Left renal cortex interstitium (tissue), 4 donors: Measurements from ENCODE around the gene MAPK8. TPM values are rescaled to one million over a fixed set of nuclear protein-coding genes. Genes with fewer than 3 reads are reported as not detected.

ENCODE experiments used
- DNase-seq, 4 donors: peaks; one replicate each; pipeline ENCODE4 v3.0.0-alpha.2; 2013; ENCODE audit warnings: low read depth in 4 of 4, low spot score in 2 of 4, missing footprints in 1 of 4
- polyA plus RNA-seq, 4 donors: library from polyadenylated mRNA; unstranded; fragments of 120-200 nt; gene quantifications; one replicate each; pipeline ENCODE4 v1.2.1, GENCODE V29; 2013; ENCODE audit not compliant: insufficient read length in 4 of 4

MAPK8 gene
- polyA plus RNA-seq, 4 donors = 69.3 to 77.6 (median 74.9) TPM

- DNase-seq = no peak
Observed at GRCh38 chr10:48444861-48445841, 138.7 kb downstream of the MAPK8 start.

- no peak for DNase-seq
Observed at GRCh38 chr10:48445932-48446331, 139.5 kb downstream of the MAPK8 start.

DNA sequence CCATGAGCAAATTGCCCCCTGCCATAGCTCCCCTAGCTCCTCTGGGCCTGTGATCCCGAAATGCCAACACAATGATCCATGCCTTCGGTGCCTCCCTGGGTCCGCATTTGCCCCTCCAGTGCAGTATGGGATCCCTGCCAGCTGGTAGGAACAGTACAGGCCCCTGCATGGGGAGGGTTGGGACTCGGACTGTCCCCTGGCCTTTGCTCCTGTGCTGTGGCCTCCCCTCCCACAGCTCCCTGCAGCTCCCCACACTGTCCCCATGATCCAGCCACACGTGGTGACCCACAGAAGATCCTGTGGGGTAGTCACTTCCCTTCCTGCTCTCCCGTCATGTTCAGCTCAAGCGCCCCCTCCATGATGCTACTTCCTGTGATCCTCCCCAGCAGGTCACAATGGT, 140.3 kb downstream of the MAPK8 start:
- no peak for DNase-seq

GRCh38 chr10:48447356-48448215, 141.1 kb downstream of the MAPK8 start:
- no peak for DNase-seq

- DNase-seq = no peak
Observed at GRCh38 chr10:48448796-48449195, 142.3 kb downstream of the MAPK8 start.

DNA sequence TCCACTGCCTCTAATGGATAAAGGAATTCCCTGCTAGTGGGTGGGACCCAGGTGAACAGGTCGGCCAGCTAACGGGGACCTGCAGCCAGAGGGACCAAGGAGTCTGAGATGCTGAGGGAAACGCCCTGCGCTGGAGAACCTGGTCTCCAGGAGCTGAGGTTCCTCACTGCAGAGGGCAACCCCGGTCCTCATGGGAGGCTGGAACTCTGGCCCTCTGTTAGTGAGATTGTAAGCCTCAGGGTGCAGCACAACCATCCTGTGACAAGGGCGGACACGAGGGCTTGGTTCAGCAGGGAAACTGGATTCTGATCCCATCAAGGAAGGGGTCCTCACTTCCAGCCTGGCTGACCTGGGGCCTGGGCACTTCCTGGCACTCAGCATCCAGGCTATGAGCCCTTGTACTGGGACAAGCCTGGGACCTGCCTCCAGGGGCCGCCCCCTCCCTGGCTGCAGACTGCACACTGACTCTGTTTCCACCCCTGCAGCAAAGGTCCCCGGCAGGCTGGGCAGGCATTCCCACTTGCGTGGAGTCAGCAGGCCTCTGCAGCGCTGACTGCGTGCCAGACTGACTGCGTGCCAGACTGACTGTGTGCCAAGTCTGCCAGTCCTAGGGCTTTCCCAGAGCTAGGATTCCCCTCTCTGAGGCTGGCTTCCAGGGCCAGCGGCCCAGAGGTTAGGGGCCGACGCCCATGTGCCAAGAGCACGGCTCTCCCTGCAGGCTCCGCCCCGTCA, 143.2 kb downstream of the MAPK8 start:
- DNase-seq = no peak

DNA sequence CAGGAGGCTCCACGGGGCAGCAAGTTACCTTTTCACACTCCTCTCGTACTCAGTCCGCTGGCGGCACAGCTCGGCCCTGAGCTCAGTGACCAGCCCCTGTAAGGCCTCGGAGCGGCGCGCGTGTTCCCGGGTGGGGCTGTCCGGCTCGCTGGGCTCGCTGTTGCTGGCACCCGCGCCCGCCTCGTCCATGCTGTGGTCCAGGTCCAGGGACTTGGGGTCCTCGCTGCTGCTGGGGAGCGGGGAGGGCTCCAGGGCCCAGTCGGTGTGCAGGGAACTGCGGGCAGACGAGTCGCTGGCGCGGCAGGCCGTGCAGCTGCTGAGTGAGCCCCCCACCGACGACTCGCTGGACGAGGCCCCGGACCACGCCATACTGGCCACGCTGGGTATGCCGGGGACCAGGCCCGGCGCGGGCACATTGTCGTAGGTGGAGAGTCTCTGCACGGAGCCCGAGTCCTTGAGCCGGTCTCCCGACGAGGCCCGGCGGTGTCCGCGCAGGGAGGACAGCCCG, 143.8 kb downstream of the MAPK8 start:
- no peak for DNase-seq

- DNase-seq = no peak
Observed at GRCh38 chr10:48450741-48451466, 144.4 kb downstream of the MAPK8 start.

GRCh38 chr10:48451969-48452878, 145.7 kb downstream of the MAPK8 start:
- DNase-seq = no peak

- no peak for DNase-seq
Observed at GRCh38 chr10:48452879-48453412, 146.5 kb downstream of the MAPK8 start.

GRCh38 chr10:48453451-48454301, 147.2 kb downstream of the MAPK8 start:
- DNase-seq = no peak

DNA sequence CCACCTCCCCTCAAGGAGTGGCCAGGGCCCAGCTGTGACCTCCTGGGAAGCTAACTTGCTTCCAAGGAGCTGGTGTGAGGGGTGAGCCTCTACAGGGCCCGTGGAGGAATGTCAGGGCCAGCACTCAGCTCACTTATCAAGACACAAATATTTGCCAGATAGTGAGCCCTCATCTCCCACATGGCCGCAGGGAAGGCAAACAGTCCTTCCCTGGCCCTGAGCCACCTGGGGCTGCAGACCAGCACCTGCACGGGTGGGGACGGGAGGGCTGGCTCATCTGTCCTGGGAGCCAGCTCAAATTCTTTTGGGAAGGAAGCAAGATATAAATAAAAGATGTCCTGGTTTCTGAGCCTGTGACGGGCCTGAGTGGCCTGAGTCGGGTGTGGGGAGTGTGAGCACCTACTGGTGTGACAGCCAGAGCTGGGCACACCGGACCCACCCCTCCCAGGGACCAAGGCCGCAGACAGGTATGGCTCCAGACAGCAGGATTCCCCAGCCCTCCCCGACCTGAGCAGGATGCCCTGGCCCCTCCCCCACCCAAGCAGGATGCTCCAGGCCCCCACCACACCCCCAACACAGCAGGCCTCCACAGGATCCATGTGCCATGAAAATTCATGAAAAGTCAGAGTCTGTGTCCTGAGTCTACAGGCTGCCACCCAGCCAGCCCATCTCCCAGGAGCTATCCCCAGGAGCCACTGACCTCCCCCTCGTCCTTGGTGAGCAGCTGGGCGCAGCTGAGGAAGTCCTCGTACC, 148.0 kb downstream of the MAPK8 start:
- DNase-seq = no peak

DNA sequence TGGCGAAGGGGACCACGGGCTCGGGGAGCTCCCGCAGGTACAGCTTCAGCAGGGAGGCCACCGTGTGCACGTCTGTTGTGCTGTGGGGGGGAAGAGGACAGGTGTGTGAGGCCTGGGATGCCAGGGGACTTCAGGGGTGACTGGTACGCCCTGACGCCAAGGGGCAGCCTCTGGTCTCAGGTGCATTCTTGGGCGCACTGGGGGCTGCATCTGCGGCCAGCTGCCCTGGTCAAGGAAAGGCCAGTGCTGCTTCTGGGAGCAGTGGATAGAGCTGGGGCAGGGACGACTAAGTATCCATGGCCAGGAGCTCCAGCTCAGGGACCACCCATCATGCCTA, 148.5 kb downstream of the MAPK8 start:
- DNase-seq = no peak

- DNase-seq = no peak
Observed at GRCh38 chr10:48455392-48456151, 149.1 kb downstream of the MAPK8 start.

GRCh38 chr10:48456361-48456804, 149.9 kb downstream of the MAPK8 start:
- peak in 1 of 4 donors; percentile 68 for DNase-seq
